Activated T-helper 1 cell treated with Interleukin-2 at 50 U/mL for 16 hours (primary cell): Measurements from ENCODE around the gene CRABP1.

Experiments
- DNase-seq: peaks from one replicate; pipeline ENCODE4 v3.0.0-alpha.2; 2020; ENCODE audit warnings: low read depth

Gene CRABP1

GRCh38 chr15:78340231-78341056 is at the start of gene CRABP1:
Gene CRABP1 (plus strand): TSS chr15:78340353. CDS start chr15:78340429, 76 bp downstream.
- DNase-seq: no peak

GRCh38 chr15:78291052-78291451 is 49.1 kb upstream of the CRABP1 start:
- no peak for DNase-seq

- no peak for DNase-seq
These were observed 48.5 kb upstream of the CRABP1 start for GRCh38 chr15:78291698-78292097.

GRCh38 chr15:78292219-78292618 is 47.9 kb upstream of the CRABP1 start:
- no peak for DNase-seq

- peak; percentile 86 for DNase-seq
These were observed 40.8 kb upstream of the CRABP1 start, which contains the start of gene SKIC8 for GRCh38 chr15:78299101-78299930. Gene SKIC8 (minus strand): TSS chr15:78299609. CDS start chr15:78295686, 3,923 bp downstream.

- no peak for DNase-seq
These were observed 38.8 kb upstream of the CRABP1 start for GRCh38 chr15:78301326-78301725.

- no peak for DNase-seq
These were observed 38.3 kb upstream of the CRABP1 start for GRCh38 chr15:78301828-78302227.

GRCh38 chr15:78302579-78303312 is 37.4 kb upstream of the CRABP1 start:
- DNase-seq: no peak

GRCh38 chr15:78304216-78305066 is 35.7 kb upstream of the CRABP1 start:
- no peak for DNase-seq

GRCh38 chr15:78306176-78306774 is 33.9 kb upstream of the CRABP1 start:
- no peak for DNase-seq

GRCh38 chr15:78307976-78308375 is 32.2 kb upstream of the CRABP1 start:
- DNase-seq: no peak

- DNase-seq: no peak
These were observed 31.6 kb upstream of the CRABP1 start for GRCh38 chr15:78308422-78309032.

- no peak for DNase-seq
These were observed 28.9 kb upstream of the CRABP1 start for GRCh38 chr15:78311292-78311691.

GRCh38 chr15:78312536-78312935 is 27.6 kb upstream of the CRABP1 start:
- DNase-seq: no peak

GRCh38 chr15:78312957-78313356 is 27.2 kb upstream of the CRABP1 start:
- no peak for DNase-seq

- DNase-seq: no peak
These were observed 26.8 kb upstream of the CRABP1 start for GRCh38 chr15:78313383-78313782.

GRCh38 chr15:78314181-78314581 is 26.0 kb upstream of the CRABP1 start:
- no peak for DNase-seq

- no peak for DNase-seq
These were observed 24.4 kb upstream of the CRABP1 start for GRCh38 chr15:78315686-78316282.

- DNase-seq: no peak
These were observed 23.7 kb upstream of the CRABP1 start for GRCh38 chr15:78316283-78317083.
